Glutamatergic neuron (in vitro differentiated cells): ENCODE data around the gene REC114. TPM values are rescaled to one million over a fixed set of nuclear protein-coding genes. Genes with fewer than 3 reads are reported as not detected.

ENCODE experiments used
- DNase-seq: peaks from one replicate; pipeline ENCODE4 v3.0.0; 2022
- H3K27ac Mint-ChIP-seq: one replicate; pipeline ENCODE4 v1.8.0; 2020; ENCODE audit warnings: mild to moderate bottlenecking, mixed read lengths, inconsistent platforms; ENCODE audit not compliant: unreplicated experiment
- H3K27me3 Mint-ChIP-seq: one replicate; pipeline ENCODE4 v1.8.0; 2020; ENCODE audit warnings: mild to moderate bottlenecking, moderate library complexity, mixed read lengths, inconsistent platforms; ENCODE audit not compliant: unreplicated experiment
- H3K36me3 Mint-ChIP-seq: one replicate; pipeline ENCODE4 v1.8.0; 2020; ENCODE audit warnings: mild to moderate bottlenecking, mixed read lengths, inconsistent platforms; ENCODE audit not compliant: unreplicated experiment
- H3K4me1 Mint-ChIP-seq: one replicate; pipeline ENCODE4 v1.8.0; 2020; ENCODE audit warnings: mild to moderate bottlenecking, low read depth, mixed read lengths, inconsistent platforms; ENCODE audit not compliant: unreplicated experiment
- H3K4me3 Mint-ChIP-seq: one replicate; pipeline ENCODE4 v1.8.0; 2020; ENCODE audit warnings: mild to moderate bottlenecking, mixed read lengths, inconsistent platforms; ENCODE audit not compliant: unreplicated experiment
- H3K9me3 Mint-ChIP-seq: one replicate; pipeline ENCODE4 v1.8.0; 2020; ENCODE audit warnings: mild to moderate bottlenecking, moderate library complexity, mixed read lengths, inconsistent platforms; ENCODE audit not compliant: unreplicated experiment
- CTCF ChIP-seq: fragments of 200-600 bp; sonication (generic); IDR thresholded peaks from one replicate; pipeline ENCODE4 v1.5.0; 2021; ENCODE audit not compliant: partially characterized antibody, unreplicated experiment
- total RNA-seq: library from RNA; stranded (reverse); fragmentation: NEBNext Ultra II Directional; extraction: Animal tissue kit (Norgen Biotek cat#: 25700); gene quantifications from one replicate; pipeline ENCODE4 v1.2.1, GENCODE V29; 2021; ENCODE audit not compliant: unreplicated experiment

REC114 gene
- total RNA-seq, 1 donor from 2014 or later = not detected

- Mint-ChIP-seq H3K4me3 (no peak overlapping the region), H3K27ac (no peak overlapping the region), H3K4me1 (peaks cover 5% of the 10 kb centered on the region), H3K9me3 (no peaks in the 10 kb centered on the region), H3K36me3 (peaks cover 5% of the 10 kb centered on the region), H3K27me3 (peaks cover 3% of the 10 kb centered on the region)
- no peak for TF ChIP-seq CTCF
- DNase-seq = no peak
Observed at GRCh38 chr15:73582851-73583379, 140.0 kb downstream of the REC114 start.

GRCh38 chr15:73583544-73583943 is 140.6 kb downstream of the REC114 start:
- Mint-ChIP-seq H3K27ac (no peak overlapping the region), H3K4me1 (no peaks in the 10 kb centered on the region), H3K27me3 (peaks cover 3% of the 10 kb centered on the region), H3K4me3 (no peak overlapping the region), H3K36me3 (peaks cover 8% of the 10 kb centered on the region), H3K9me3 (no peaks in the 10 kb centered on the region)
- no peak for DNase-seq
- TF ChIP-seq CTCF = no peak

GRCh38 chr15:73584699-73585420 is 141.9 kb downstream of the REC114 start:
- H3K27me3 Mint-ChIP-seq = peaks cover 3% of the 10 kb centered on the region
- H3K36me3 Mint-ChIP-seq = peaks cover 10% of the 10 kb centered on the region
- no peak overlapping the region for H3K4me3 Mint-ChIP-seq
- H3K9me3 Mint-ChIP-seq = no peaks in the 10 kb centered on the region
- TF ChIP-seq CTCF = no peak
- peak overlapping the region; percentile 18 for H3K27ac Mint-ChIP-seq
- DNase-seq = no peak
- no peaks in the 10 kb centered on the region for H3K4me1 Mint-ChIP-seq

- Mint-ChIP-seq H3K9me3 (no peaks in the 10 kb centered on the region), H3K27me3 (peaks cover 3% of the 10 kb centered on the region), H3K4me3 (no peak overlapping the region), H3K27ac (no peak overlapping the region), H3K36me3 (peaks cover 10% of the 10 kb centered on the region), H3K4me1 (no peaks in the 10 kb centered on the region)
- TF ChIP-seq CTCF = no peak
- DNase-seq = no peak
Observed at GRCh38 chr15:73585871-73586654, 143.1 kb downstream of the REC114 start.

- Mint-ChIP-seq H3K36me3 (peaks cover 10% of the 10 kb centered on the region), H3K4me3 (no peak overlapping the region), H3K27ac (no peak overlapping the region), H3K9me3 (no peaks in the 10 kb centered on the region), H3K27me3 (peaks cover 1% of the 10 kb centered on the region), H3K4me1 (peaks cover 11% of the 10 kb centered on the region)
- DNase-seq = no peak
- no peak for TF ChIP-seq CTCF
Observed at GRCh38 chr15:73589766-73590165, 146.8 kb downstream of the REC114 start.
